OCI-LY3 (cell line): ENCODE data around the gene CELF5.
"Not testable (repeated sequence)": the region's sequence is repeated elsewhere in the genome, so short reads cannot be mapped to it uniquely, and the experiment has no call there.

ENCODE experiments used
- H2AFZ ChIP-seq: fragments of 200-600, 300-600 bp; shearing (Covaris generic); 2 replicates; pipeline ENCODE4 v1.6.0; 2014; ENCODE audit warnings: antibody characterized with exemption, low read depth, low read length
- H3K27ac ChIP-seq: fragments of 200-600, 300-600 bp; sonication (generic); 2 replicates; pipeline ENCODE4 v1.5.1; 2014; ENCODE audit warnings: mild to moderate bottlenecking, low read length, moderate library complexity, mixed read lengths
- H3K27me3 ChIP-seq: fragments of 200-600, 300-600 bp; sonication (generic); 2 replicates; pipeline ENCODE4 v1.6.1; 2014; ENCODE audit warnings: low read depth, low read length, mixed read lengths
- H3K36me3 ChIP-seq: fragments of 200-600, 300-600 bp; sonication (generic); replicated peaks from 2 replicates; pipeline ENCODE3; 2014; ENCODE audit warnings: low read depth, low read length, mixed read lengths
- H3K4me1 ChIP-seq: fragments of 300-600, 200-600 bp; sonication (generic); 2 replicates; pipeline ENCODE4 v1.6.1; 2014; ENCODE audit warnings: low read length, mixed read lengths
- H3K4me2 ChIP-seq: fragments of 200-600, 300-600 bp; sonication (generic); 2 replicates; pipeline ENCODE4 v1.6.1; 2014; ENCODE audit warnings: low read length, mixed read lengths
- H3K4me3 ChIP-seq: fragments of 300-600, 200-600 bp; sonication (generic); 2 replicates; pipeline ENCODE4 v1.5.1; 2014; ENCODE audit warnings: antibody characterized with exemption, mild to moderate bottlenecking, low read length, moderate library complexity
- H3K79me2 ChIP-seq: fragments of 300-600, 200-600 bp; shearing (Covaris generic); 2 replicates; pipeline ENCODE4 v1.6.1; 2014; ENCODE audit warnings: mild to moderate bottlenecking, low read length, mixed read lengths
- H3K9ac ChIP-seq: fragments of 300-600, 200-600 bp; shearing (Covaris generic); 2 replicates; pipeline ENCODE4 v1.6.0; 2014; ENCODE audit warnings: mild to moderate bottlenecking, low read length, moderate library complexity
- H3K9me3 ChIP-seq: fragments of 200-600, 300-600 bp; shearing (Covaris generic); 2 replicates; pipeline ENCODE4 v1.6.1; 2014; ENCODE audit warnings: low read length, mixed read lengths; ENCODE audit not compliant: insufficient read depth
- H4K20me1 ChIP-seq: fragments of 200-600, 300-600 bp; sonication (generic); 2 replicates; pipeline ENCODE4 v1.6.1; 2016; ENCODE audit warnings: low read length, mixed read lengths; ENCODE audit not compliant: insufficient read depth
- CTCF ChIP-seq: fragments of 200-600, 300-600 bp; sonication (generic); IDR thresholded peaks from 2 replicates; pipeline ENCODE4 v1.5.1; 2014; ENCODE audit warnings: antibody characterized with exemption, low read length, low read depth
- EZH2phosphoT487 ChIP-seq: fragments of 200-600 bp; shearing (Covaris generic); IDR thresholded peaks from 2 replicates; pipeline ENCODE4 v1.6.1; 2018; ENCODE audit warnings: antibody characterized with exemption, mixed run types, low read depth

The CELF5 gene

GRCh38 chr19:3333662-3334061 is 109.2 kb downstream of the CELF5 start:
- Histone ChIP-seq H4K20me1 (no peaks in the 10 kb centered on the region), H3K36me3 (no peaks in the 10 kb centered on the region), H2AFZ (no peak overlapping the region), H3K79me2 (no peaks in the 10 kb centered on the region), H3K4me2 (no peak overlapping the region), H3K9me3 (no peaks in the 10 kb centered on the region), H3K27me3 (peaks cover 17% of the 10 kb centered on the region), H3K4me1 (no peaks in the 10 kb centered on the region), H3K9ac (no peak overlapping the region), H3K27ac (no peak overlapping the region), H3K4me3 (no peak overlapping the region)
- no peak for TF ChIP-seq CTCF
- TF ChIP-seq EZH2phosphoT487 = no peak

GRCh38 chr19:3334749-3335430 is 110.4 kb downstream of the CELF5 start:
- not testable (repeated sequence) for H3K9ac ChIP-seq, H3K4me2 ChIP-seq, H3K4me1 ChIP-seq, H3K4me3 ChIP-seq, H3K9me3 ChIP-seq, H3K36me3 ChIP-seq, H4K20me1 ChIP-seq, H3K27ac ChIP-seq, H2AFZ ChIP-seq, H3K79me2 ChIP-seq
- peaks cover 14% of the 10 kb centered on the region for H3K27me3 ChIP-seq

GRCh38 chr19:3335431-3336350 is 111.2 kb downstream of the CELF5 start:
- no peaks in the 10 kb centered on the region for H3K79me2 ChIP-seq
- no peak overlapping the region for H3K27ac ChIP-seq
- H3K4me2 ChIP-seq = no peak overlapping the region
- H2AFZ ChIP-seq = no peak overlapping the region
- peaks cover 9% of the 10 kb centered on the region for H3K27me3 ChIP-seq
- no peaks in the 10 kb centered on the region for H3K36me3 ChIP-seq
- H3K9me3 ChIP-seq = no peaks in the 10 kb centered on the region
- no peak overlapping the region for H3K9ac ChIP-seq
- no peak for TF ChIP-seq CTCF
- TF ChIP-seq EZH2phosphoT487 = no peak
- H3K4me1 ChIP-seq = no peaks in the 10 kb centered on the region
- no peak overlapping the region for H3K4me3 ChIP-seq
- H4K20me1 ChIP-seq = no peaks in the 10 kb centered on the region

DNA sequence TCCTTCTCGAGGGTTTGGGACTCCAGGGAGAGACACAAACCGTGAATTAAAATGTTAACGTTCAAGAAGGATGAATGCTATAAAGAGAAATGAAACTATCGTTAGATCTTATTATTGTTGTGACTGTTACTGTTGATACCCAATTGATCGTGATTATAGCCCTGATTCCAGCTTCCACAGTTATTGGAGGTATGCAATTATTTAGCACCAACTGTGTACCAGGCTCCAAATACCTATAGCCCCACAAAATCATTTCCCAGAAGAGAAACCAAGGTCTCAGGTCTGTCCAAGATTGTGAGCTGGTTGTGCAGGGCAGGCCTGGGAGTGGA is 111.9 kb downstream of the CELF5 start:
- Histone ChIP-seq H3K9me3 (no peaks in the 10 kb centered on the region), H3K79me2 (no peaks in the 10 kb centered on the region), H3K9ac (no peak overlapping the region), H3K4me3 (no peak overlapping the region), H2AFZ (no peak overlapping the region), H3K4me2 (no peak overlapping the region), H3K27me3 (peaks cover 9% of the 10 kb centered on the region), H4K20me1 (no peaks in the 10 kb centered on the region), H3K36me3 (no peaks in the 10 kb centered on the region), H3K4me1 (no peaks in the 10 kb centered on the region), H3K27ac (no peak overlapping the region)
- no peak for TF ChIP-seq CTCF
- no peak for TF ChIP-seq EZH2phosphoT487
